NT2/D1 (cell line): ENCODE data around the gene PPP1R1B.

Experiments used
- SUZ12 ChIP-seq: IDR thresholded peaks from 2 replicates; pipeline ENCODE4 v1.6.1; 2011; ENCODE audit not compliant: insufficient read length, insufficient read depth; ENCODE audit errors: extremely low read depth
- YY1 ChIP-seq: IDR thresholded peaks from 2 replicates; pipeline ENCODE4 v1.6.1; 2011; ENCODE audit not compliant: insufficient read length, insufficient read depth
- ZNF274 ChIP-seq: IDR thresholded peaks from 2 replicates; pipeline ENCODE4 v1.6.1; 2011; ENCODE audit warnings: mild to moderate bottlenecking, low read depth, low read length

DNA sequence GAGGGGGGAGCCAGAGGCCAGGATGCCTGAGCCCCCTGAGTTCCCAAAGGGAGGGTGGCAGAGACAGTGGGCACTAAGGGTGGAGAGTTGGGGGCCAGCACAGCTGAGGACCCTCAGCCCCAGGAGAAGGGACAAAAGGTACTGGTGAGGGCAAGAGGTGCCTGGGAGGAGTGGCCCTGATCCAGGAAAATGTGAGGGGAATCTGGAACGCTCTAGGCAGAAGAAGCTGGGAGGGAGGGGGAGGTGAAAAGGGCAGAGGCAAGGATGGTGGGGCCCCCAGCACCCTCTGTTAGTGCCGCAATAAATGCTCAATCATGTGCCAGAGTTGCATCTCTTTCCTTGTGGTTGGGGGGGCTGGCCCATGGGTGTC is 39.5 kb downstream of the PPP1R1B start:
- no peak for TF ChIP-seq ZNF274
- TF ChIP-seq SUZ12 = no peak
- no peak for TF ChIP-seq YY1
